HG03432 (cell line): Measurements from ENCODE around the gene NDC1.
"Not testable (repeated sequence)": the region's sequence is repeated elsewhere in the genome, so short reads cannot be mapped to it uniquely, and the experiment has no call there.

Experiments used
- ATAC-seq: cut with Tn5 transposase; IDR thresholded peaks from one replicate; pipeline ENCODE4 v1.9.1; 2021; ENCODE audit warnings: mild to moderate bottlenecking, moderate library complexity; ENCODE audit not compliant: unreplicated experiment

NDC1 gene

GRCh38 chr1:53766194-53766742 is 71.8 kb downstream of the NDC1 start:
- peak; percentile 48 for ATAC-seq

- ATAC-seq = no peak
These were observed 72.4 kb downstream of the NDC1 start for GRCh38 chr1:53765657-53766056.

- no peak for ATAC-seq
These were observed 74.2 kb downstream of the NDC1 start for GRCh38 chr1:53763911-53764310.

DNA sequence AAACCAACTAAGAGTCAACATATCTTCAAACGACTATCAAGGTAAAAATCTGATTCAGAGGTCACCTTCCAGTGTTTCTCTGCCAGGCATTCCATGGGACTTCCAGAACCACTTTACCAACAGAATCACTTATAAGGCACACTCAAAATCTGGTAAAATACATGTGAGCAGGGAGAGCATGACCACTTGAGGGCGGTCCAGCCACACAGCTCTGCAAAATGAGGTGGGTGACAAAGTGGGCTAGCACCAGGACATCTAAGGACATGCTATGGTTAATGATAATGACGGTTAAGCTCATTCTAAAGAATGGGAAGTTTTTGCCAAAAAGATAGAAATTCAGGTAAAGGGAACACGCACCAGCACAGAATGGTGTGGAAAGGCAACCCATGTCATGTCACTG is 74.6 kb downstream of the NDC1 start:
- ATAC-seq = no peak

GRCh38 chr1:53760497-53760896 is 77.6 kb downstream of the NDC1 start:
- not testable (repeated sequence) for ATAC-seq

GRCh38 chr1:53755874-53756273 is 82.2 kb downstream of the NDC1 start:
- no peak for ATAC-seq

- ATAC-seq = no peak
These were observed 83.4 kb downstream of the NDC1 start for GRCh38 chr1:53754484-53755312.

DNA sequence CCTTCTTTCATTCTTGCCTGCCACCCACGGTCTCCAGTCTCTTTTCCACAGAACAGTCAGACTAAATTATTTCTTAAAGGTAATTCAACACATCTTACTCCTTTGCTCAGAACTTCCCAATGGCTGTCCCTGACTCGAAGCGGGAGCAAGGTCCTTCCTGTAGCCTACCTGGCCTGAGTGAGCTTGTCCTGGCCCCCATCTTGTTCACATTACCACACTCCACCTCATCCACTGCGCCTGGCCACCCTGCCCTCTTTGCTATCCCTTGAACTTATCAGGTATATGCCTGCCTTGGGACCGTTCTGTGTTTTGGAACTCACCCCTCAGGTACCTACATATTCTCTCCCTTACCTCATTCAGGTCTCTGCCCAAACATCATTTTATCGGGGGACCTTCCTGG is 85.8 kb downstream of the NDC1 start:
- ATAC-seq = no peak

GRCh38 chr1:53747841-53748240 is 90.3 kb downstream of the NDC1 start:
- ATAC-seq = no peak

- no peak for ATAC-seq
These were observed 97.4 kb downstream of the NDC1 start for GRCh38 chr1:53740621-53741105.

- ATAC-seq = peak; percentile 98
These were observed 98.9 kb downstream of the NDC1 start, which contains the start of gene GLIS1 for GRCh38 chr1:53739109-53739681. Gene GLIS1 (minus strand): TSS chr1:53739164. CDS start chr1:53738064, 1,100 bp downstream.

DNA sequence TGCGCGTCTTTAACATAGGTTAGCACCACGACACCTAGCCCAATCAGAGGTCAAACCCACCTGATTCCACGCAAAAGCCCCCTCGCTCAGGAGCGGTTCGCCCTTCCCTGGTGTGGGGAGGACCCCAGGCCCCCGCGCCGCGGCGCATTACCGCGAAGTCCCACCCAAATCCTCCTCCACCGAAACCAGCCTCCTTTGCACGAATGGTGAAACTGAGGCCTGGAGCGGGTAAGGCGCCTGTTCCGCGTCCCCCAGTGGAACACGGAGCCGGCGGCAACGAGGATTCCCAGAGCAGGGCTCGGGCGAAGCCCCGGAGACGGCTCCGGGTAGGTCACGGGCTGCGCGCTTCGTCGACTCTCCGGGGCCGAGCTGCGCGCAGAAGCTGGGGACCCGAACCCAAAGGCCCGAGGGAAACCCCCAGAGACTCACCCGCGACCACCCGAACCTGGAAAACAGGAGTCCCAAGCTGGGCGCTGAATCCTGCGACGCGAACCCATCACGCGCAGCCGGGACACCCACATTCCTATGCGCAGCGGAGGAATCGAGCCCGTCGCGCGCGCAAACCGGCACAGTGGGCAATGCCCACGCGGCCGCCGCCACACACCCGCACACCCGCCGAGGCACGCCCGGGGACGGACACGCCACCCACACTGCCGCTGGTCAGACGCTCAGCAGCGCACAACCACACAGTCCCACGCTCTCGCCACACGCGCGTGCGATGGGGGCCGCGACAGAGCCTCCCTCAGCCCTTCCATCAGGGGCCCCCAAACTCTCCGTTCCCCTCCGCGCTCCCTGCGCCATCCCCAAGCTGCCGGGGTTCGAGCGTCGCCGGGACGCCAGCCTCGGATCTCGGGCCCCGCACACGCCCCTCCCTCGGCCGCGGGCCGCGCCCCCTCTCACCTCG is 99.6 kb downstream of the NDC1 start:
- ATAC-seq = peak; percentile 10

DNA sequence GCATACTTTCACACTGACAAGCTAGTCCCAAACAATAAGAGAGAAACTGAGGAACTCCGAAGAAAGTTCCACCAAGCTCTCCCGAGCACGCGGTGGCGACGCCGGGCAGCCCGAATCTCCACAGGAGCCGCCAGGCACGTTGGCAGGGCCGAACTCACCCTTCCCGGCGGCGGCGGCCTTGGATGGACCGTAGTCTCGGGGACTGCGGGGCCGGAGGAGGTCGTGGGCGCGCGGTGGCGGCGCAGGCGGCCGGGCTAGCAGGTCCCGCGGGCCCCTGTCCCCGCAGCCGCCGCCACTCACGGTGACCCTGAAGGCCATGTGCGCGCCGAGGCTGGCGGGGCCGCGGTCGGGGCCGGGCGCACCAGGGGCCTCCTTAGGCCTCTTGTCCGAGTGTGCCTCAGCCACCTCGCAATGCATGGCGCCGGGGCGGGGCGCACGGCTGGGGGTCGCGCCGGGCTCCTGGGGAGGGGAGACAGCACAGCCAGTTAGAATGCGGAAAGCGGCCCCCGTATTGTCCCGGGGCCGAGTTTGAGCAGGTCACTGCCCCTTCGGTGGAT is 100.4 kb downstream of the NDC1 start:
- ATAC-seq = no peak

DNA sequence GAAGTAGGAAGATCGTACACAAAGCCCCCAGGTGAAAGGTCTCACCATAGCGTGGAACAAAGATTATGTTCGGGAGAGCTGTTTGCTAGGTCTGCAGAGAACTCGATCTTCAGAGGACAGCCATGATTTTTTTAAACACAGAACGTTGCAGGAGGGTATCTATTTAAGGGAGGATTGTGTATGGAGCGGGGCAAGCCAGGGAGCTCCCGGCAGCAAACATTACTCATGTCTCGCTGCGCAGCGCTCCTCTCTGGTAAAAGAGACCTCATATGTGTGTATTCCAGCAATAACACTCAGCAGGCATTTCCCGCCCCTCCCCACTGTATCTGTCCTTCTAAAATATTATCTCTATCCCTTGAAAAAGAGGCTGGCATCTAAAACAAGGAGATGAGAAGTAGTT is 101.8 kb downstream of the NDC1 start:
- ATAC-seq = no peak

- no peak for ATAC-seq
These were observed 102.4 kb downstream of the NDC1 start for GRCh38 chr1:53735681-53736080.

- ATAC-seq = no peak
These were observed 102.8 kb downstream of the NDC1 start for GRCh38 chr1:53735261-53735660.

DNA sequence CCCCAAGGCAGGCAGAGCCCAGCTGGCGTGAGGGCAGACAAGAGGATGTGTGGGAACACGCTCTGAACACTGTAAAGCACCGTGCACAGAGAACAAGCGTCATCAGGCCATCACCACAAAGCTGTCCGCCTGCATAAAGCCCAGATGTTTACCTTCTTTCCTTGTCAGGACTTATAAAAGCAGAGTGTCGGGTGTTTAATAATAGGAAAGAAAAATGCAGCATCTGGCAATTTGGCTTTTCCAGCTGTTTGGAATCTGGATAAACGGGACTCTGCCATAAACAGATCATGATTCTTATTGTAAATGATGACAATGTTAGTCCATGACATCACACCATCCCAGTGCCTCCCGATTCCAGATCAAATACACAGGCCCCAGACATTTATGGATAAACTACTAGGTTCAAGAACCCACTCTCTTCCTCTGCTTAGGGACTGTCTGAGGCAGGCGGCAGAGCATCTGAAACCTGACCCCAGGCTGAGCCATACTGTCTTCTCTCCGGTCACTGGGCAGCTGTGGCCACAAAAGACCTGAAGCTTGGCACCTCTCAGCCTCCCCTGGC is 103.4 kb downstream of the NDC1 start:
- no peak for ATAC-seq

- no peak for ATAC-seq
These were observed 104.0 kb downstream of the NDC1 start for GRCh38 chr1:53733975-53734649.

DNA sequence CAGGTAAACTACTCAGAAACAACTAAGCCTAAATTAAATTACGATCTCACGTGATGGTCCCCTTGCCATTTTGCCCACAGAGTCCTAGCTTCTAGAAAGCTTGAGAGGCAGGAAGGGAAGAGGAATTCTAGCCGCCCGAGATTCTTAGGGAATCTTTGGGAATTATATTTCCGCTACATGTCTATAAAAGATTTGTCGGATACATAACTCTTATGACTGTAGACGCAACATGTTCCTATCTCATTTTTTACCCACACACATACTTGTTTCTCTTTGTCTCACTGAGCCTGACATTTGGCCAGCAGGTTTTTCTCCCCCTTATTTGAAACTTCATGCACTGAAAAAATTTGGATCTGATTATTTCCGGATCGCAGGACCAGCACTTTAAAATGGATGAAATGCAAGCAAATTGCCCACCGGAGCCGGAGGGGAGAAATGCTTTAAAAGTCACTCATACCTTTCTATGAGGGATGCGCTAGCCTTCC is 104.6 kb downstream of the NDC1 start:
- ATAC-seq = no peak

DNA sequence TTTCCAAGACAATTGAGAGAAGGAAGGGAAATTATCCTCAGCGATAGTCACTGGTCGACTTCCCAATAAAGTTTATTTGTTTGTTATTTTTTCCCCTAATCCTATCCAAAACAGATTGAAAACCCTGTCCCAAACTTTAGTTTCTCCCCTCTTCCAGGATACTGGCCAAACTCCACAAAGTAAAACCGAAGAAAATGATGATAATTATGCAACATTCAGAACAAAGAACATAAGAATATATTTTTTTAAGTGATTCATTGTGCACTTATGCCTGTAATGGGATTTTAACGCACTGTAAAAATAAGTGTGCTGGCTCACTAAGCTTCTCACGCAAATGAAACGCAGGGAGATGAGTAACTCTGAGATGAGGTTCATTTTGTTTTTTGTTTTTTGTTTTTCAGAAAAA is 105.2 kb downstream of the NDC1 start:
- ATAC-seq = no peak
